PC-3 (cell line): ENCODE measurements around the gene NSF. TPM values are rescaled to one million over a fixed set of nuclear protein-coding genes. Genes with fewer than 3 reads are reported as not detected.

Experiments
- ATAC-seq: fragments of 200-7000 bp; cut with Tn5 transposase; 2 replicates; pipeline ENCODE4 v1.9.1; 2020; ENCODE audit warnings: mild to moderate bottlenecking, moderate library complexity
- BruUV-seq: library from RNA; stranded (reverse); fragments of 400-500 nt; replicated peaks from 2 replicates; lab custom pipeline; 2021; lab: Mats Ljungman, UMichigan
- CTCF ChIA-PET: fragments of 300-600 bp; sonication (Branson Sonifier 250); formaldehyde crosslinking; loops from one replicate; lab custom pipeline; 2022; ENCODE audit warnings: antibody characterized with exemption; lab: Charles Lee
- POLR2A ChIA-PET: fragments of 300-600 bp; sonication (Branson Sonifier 250); formaldehyde crosslinking; loops from one replicate; lab custom pipeline; 2022; ENCODE audit warnings: antibody characterized with exemption; ENCODE audit not compliant: unreplicated experiment; lab: Charles Lee
- DNase-seq: peaks from one replicate; pipeline ENCODE4 v3.0.0-alpha.2; 2015
- H2AFZ ChIP-seq: fragments of 300-600 bp; sonication (generic); 2 replicates; pipeline ENCODE4 v1.6.0; 2016; ENCODE audit warnings: antibody characterized with exemption, low read length
- H3F3A ChIP-seq: fragments of 300-600 bp; sonication (generic); one replicate; pipeline ENCODE4 v1.6.0; 2017; ENCODE audit warnings: antibody characterized with exemption, low read length, control low read depth, mild to moderate bottlenecking; ENCODE audit not compliant: unreplicated experiment
- H3K27ac ChIP-seq: fragments of 300-600 bp; sonication (generic); 2 replicates; pipeline ENCODE4 v1.5.1; 2016; ENCODE audit warnings: mild to moderate bottlenecking, low read length
- H3K27me3 ChIP-seq: fragments of 300-600 bp; sonication (generic); 2 replicates; pipeline ENCODE4 v1.6.1; 2016; ENCODE audit warnings: low read length, mixed read lengths
- H3K36me3 ChIP-seq: fragments of 300-600 bp; sonication (generic); 2 replicates; pipeline ENCODE4 v1.6.1; 2016; ENCODE audit warnings: low read depth, mixed run types, low read length, mixed read lengths
- H3K4me1 ChIP-seq: fragments of 300-600 bp; sonication (generic); 2 replicates; pipeline ENCODE4 v1.5.1; 2016; ENCODE audit warnings: low read length; ENCODE audit not compliant: insufficient read depth
- H3K4me2 ChIP-seq: fragments of 300-600 bp; sonication (generic); 2 replicates; pipeline ENCODE4 v1.6.0; 2016; ENCODE audit warnings: low read length
- H3K4me3 ChIP-seq: fragments of 300-600 bp; sonication (generic); 2 replicates; pipeline ENCODE4 v1.5.1; 2016; ENCODE audit warnings: mild to moderate bottlenecking, low read length, mixed read lengths
- H3K79me2 ChIP-seq: fragments of 300-600 bp; sonication (generic); 2 replicates; pipeline ENCODE4 v1.6.1; 2017; ENCODE audit warnings: low read length, mixed read lengths
- H3K9ac ChIP-seq: fragments of 300-600 bp; sonication (generic); 2 replicates; pipeline ENCODE4 v1.6.0; 2016; ENCODE audit warnings: mild to moderate bottlenecking, low read length
- H3K9me2 ChIP-seq: fragments of 300-600 bp; sonication (generic); replicated peaks from 2 replicates; pipeline ENCODE4 v1.6.1; 2016; ENCODE audit warnings: mixed run types, low read length, mixed read lengths
- H3K9me3 ChIP-seq: fragments of 300-600 bp; sonication (generic); 2 replicates; pipeline ENCODE4 v1.6.1; 2016; ENCODE audit warnings: low read length, mixed read lengths
- H4K20me1 ChIP-seq: fragments of 300-600 bp; sonication (generic); 2 replicates; pipeline ENCODE4 v1.6.1; 2016; ENCODE audit warnings: low read length, mixed read lengths
- EZH2 ChIP-seq: fragments of 300-600 bp; sonication (generic); IDR thresholded peaks from one replicate; pipeline ENCODE4 v1.6.1; 2017; ENCODE audit warnings: antibody characterized with exemption, mild to moderate bottlenecking, low read length; ENCODE audit not compliant: unreplicated experiment
- EZH2phosphoT487 ChIP-seq: fragments of 300-600 bp; sonication (generic); IDR thresholded peaks from 2 replicates; pipeline ENCODE4 v1.6.1; 2018; ENCODE audit warnings: mild to moderate bottlenecking, antibody characterized with exemption, low read length, borderline replicate concordance
- intact Hi-C: fragments of 100-400 bp; cut with micrococcal nuclease; formaldehyde crosslinking; loops from 2 replicates; pipeline ENCODE4 v1.9.0; 2023
- total RNA-seq: library from RNA; depleted of rRNA; stranded (reverse); fragments of >200 nt; gene quantifications from 2 replicates; pipeline ENCODE4 v1.2.3, GENCODE V29; 2014; rRNA removed
- TF ChIP-seq, protein P1 (sequence below): fragments of 300-600 bp; sonication (generic); conservative IDR thresholded peaks from 2 replicates; pipeline ENCODE4 v1.5.1; 2017; ENCODE audit warnings: antibody characterized with exemption, low read depth, mild to moderate bottlenecking, low read length

NSF gene
- total RNA-seq, 1 experiment from 2014 or later: 52.2 TPM

DNA sequence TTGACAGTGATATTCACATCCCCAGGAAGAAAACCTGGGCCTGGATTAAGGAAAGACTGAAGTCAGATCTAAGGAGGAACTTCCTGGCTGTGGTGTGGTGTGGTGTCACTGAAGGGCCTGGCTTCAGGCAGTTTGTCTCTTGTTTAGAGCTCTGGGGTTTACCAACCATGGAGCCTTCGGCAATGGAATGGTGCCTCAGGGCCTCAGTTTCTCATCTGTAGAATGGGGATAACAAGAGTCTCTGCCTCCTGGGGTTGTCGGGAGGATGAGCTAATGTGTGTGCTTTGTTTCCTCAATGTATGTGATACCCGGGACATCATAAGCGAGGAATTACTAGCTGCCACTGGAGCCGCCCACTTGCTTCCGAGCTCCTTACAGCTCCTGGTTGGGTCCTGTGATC is 215.3 kb downstream of the NSF start:
- Histone ChIP-seq H3K36me3 (no peaks in the 10 kb centered on the region), H3K79me2 (no peaks in the 10 kb centered on the region), H2AFZ (no peak overlapping the region), H3K27me3 (no peaks in the 10 kb centered on the region), H3K9ac (no peak overlapping the region), H3K4me1 (no peaks in the 10 kb centered on the region), H3K4me2 (no peak overlapping the region), H3K9me2 (no peaks in the 10 kb centered on the region), H4K20me1 (no peaks in the 10 kb centered on the region), H3K4me3 (no peak overlapping the region), H3K9me3 (no peaks in the 10 kb centered on the region), H3K27ac (no peak overlapping the region), H3F3A (no peaks in the 10 kb centered on the region)
- TF ChIP-seq EZH2phosphoT487 (no peak), EZH2 (no peak)
- TF ChIP-seq, protein P1, sequence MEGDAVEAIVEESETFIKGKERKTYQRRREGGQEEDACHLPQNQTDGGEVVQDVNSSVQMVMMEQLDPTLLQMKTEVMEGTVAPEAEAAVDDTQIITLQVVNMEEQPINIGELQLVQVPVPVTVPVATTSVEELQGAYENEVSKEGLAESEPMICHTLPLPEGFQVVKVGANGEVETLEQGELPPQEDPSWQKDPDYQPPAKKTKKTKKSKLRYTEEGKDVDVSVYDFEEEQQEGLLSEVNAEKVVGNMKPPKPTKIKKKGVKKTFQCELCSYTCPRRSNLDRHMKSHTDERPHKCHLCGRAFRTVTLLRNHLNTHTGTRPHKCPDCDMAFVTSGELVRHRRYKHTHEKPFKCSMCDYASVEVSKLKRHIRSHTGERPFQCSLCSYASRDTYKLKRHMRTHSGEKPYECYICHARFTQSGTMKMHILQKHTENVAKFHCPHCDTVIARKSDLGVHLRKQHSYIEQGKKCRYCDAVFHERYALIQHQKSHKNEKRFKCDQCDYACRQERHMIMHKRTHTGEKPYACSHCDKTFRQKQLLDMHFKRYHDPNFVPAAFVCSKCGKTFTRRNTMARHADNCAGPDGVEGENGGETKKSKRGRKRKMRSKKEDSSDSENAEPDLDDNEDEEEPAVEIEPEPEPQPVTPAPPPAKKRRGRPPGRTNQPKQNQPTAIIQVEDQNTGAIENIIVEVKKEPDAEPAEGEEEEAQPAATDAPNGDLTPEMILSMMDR: no peak
- CTCF ChIA-PET: no interaction called here
- no peak for DNase-seq
- no TSS peak for BruUV-seq
- intact Hi-C loops: no loop called here
- POLR2A ChIA-PET: interaction anchor here (0.7 kb wide), 1 partner anchor 379 kb away, joined by 4 read pairs; no protein-coding TSS in a partner anchor
- ATAC-seq: no peak

Other genes starting within 250 kb of the NSF start
- gene ARL17B, start 228.9 kb upstream of the NSF start, total RNA-seq: 1.8 and 11.1 TPM in 2 replicates
- gene LRRC37A2, start 78.2 kb upstream of the NSF start, total RNA-seq: 7.9 and 8.3 TPM in 2 replicates
- gene ARL17A, start 11.0 kb upstream of the NSF start, total RNA-seq: 6.0 and 8.5 TPM in 2 replicates
- gene WNT3, start 228.0 kb downstream of the NSF start, total RNA-seq: 4.9 and 5.7 TPM in 2 replicates